Neural cell (in vitro differentiated cells): ENCODE results near the gene CAMK2G. TPM values are rescaled to one million over a fixed set of nuclear protein-coding genes. Genes with fewer than 3 reads are reported as not detected.

Experiments
- H2AFZ ChIP-seq: fragments of 200-600, 300-800 bp; sonication (generic), shearing (Covaris generic); 2 replicates; pipeline ENCODE4 v1.6.0; 2014; ENCODE audit warnings: low read depth, mild to moderate bottlenecking, antibody characterized with exemption, low read length, moderate library complexity
- H3F3A ChIP-seq: fragments of 200-600 bp; shearing (Covaris generic); 2 replicates; pipeline ENCODE4 v1.6.1; 2016; ENCODE audit warnings: mild to moderate bottlenecking, moderate library complexity, mixed read lengths, antibody characterized with exemption, low read length; ENCODE audit not compliant: insufficient read depth, poor library complexity, severe bottlenecking
- H3K27ac ChIP-seq: fragments of 200-600, 300-800 bp; sonication (generic), shearing (Covaris generic); 2 replicates; pipeline ENCODE4 v1.5.1; 2014; ENCODE audit warnings: mild to moderate bottlenecking, low read length, moderate library complexity
- H3K27me3 ChIP-seq: fragments of 300-800, 200-600 bp; sonication (generic), shearing (Covaris generic); 2 replicates; pipeline ENCODE4 v1.6.0; 2014; ENCODE audit warnings: mild to moderate bottlenecking, low read depth, low read length, moderate library complexity; ENCODE audit not compliant: insufficient read depth
- H3K36me3 ChIP-seq: fragments of 300-800, 200-600 bp; sonication (generic), shearing (Covaris generic); 2 replicates; pipeline ENCODE4 v1.5.1; 2014; ENCODE audit warnings: mild to moderate bottlenecking, antibody characterized with exemption, low read length, moderate library complexity; ENCODE audit not compliant: insufficient read depth
- H3K4me2 ChIP-seq: fragments of 300-800, 200-600 bp; sonication (generic), shearing (Covaris generic); 2 replicates; pipeline ENCODE4 v1.6.0; 2014; ENCODE audit warnings: mild to moderate bottlenecking, low read length
- H3K4me3 ChIP-seq: fragments of 300-800, 200-600 bp; sonication (generic), shearing (Covaris generic); 2 replicates; pipeline ENCODE4 v1.5.1; 2014; ENCODE audit warnings: mild to moderate bottlenecking, low read length, moderate library complexity
- H3K79me2 ChIP-seq: fragments of 200-600 bp; shearing (Covaris generic); replicated peaks from 2 replicates; pipeline ENCODE4 v1.6.0; 2014; ENCODE audit warnings: mild to moderate bottlenecking, low read length, moderate library complexity; ENCODE audit not compliant: insufficient read depth
- H3K9ac ChIP-seq: fragments of 300-800, 200-600 bp; sonication (generic), shearing (Covaris generic); 2 replicates; pipeline ENCODE4 v1.6.1; 2016; ENCODE audit warnings: mild to moderate bottlenecking, low read length, mixed read lengths
- H3K9me2 ChIP-seq: fragments of 200-600 bp; shearing (Covaris generic); 2 replicates; pipeline ENCODE4 v1.6.1; 2016; ENCODE audit warnings: mild to moderate bottlenecking, low read length, mixed read lengths; ENCODE audit not compliant: insufficient read depth
- H3K9me3 ChIP-seq: fragments of 200-600, 300-800 bp; sonication (generic), shearing (Covaris generic); 2 replicates; pipeline ENCODE4 v1.6.1; 2016; ENCODE audit warnings: mild to moderate bottlenecking, mixed run types, low read length, moderate library complexity, mixed read lengths
- H4K20me1 ChIP-seq: fragments of 200-600 bp; shearing (Covaris generic); 2 replicates; pipeline ENCODE4 v1.6.1; 2016; ENCODE audit warnings: mild to moderate bottlenecking, mixed run types; ENCODE audit not compliant: insufficient read depth
- EP300 ChIP-seq: fragments of 450-650 bp; conservative IDR thresholded peaks from 2 replicates; pipeline ENCODE4 v1.6.1; 2014; ENCODE audit warnings: antibody characterized with exemption, mild to moderate bottlenecking, moderate library complexity; ENCODE audit not compliant: poor library complexity, severe bottlenecking
- EZH2 ChIP-seq: fragments of 200-600, 300-800 bp; shearing (Covaris generic), sonication (generic); IDR thresholded peaks from 2 replicates; pipeline ENCODE4 v1.6.1; 2014; ENCODE audit warnings: antibody characterized with exemption, low read length, borderline replicate concordance, mild to moderate bottlenecking; ENCODE audit not compliant: insufficient read depth, poor library complexity, severe bottlenecking
- MXI1 ChIP-seq: fragments of 450-650 bp; conservative IDR thresholded peaks from 2 replicates; pipeline ENCODE4 v1.6.1; 2014; ENCODE audit warnings: antibody characterized with exemption, mild to moderate bottlenecking; ENCODE audit not compliant: poor library complexity, severe bottlenecking
- RAD21 ChIP-seq: fragments of 450-650 bp; conservative IDR thresholded peaks from 2 replicates; pipeline ENCODE4 v1.6.1; 2014; ENCODE audit warnings: antibody characterized with exemption, mild to moderate bottlenecking, moderate library complexity
- SMC3 ChIP-seq: fragments of 450-650 bp; conservative IDR thresholded peaks from 2 replicates; pipeline ENCODE4 v1.6.1; 2014; ENCODE audit warnings: antibody characterized with exemption, mild to moderate bottlenecking, moderate library complexity; ENCODE audit not compliant: poor library complexity
- TAF1 ChIP-seq: IDR thresholded peaks from 2 replicates; pipeline ENCODE4 v1.6.1; 2012; ENCODE audit warnings: low read depth
- polyA plus RNA-seq: library from polyadenylated mRNA; depleted of rRNA; stranded (reverse); fragments of >200 nt; gene quantifications from 2 replicates; pipeline ENCODE4 v1.2.3, GENCODE V29; 2014
- TF ChIP-seq, protein P1 (sequence below): IDR thresholded peaks from 2 replicates; pipeline ENCODE4 v1.6.1; 2012; ENCODE audit warnings: borderline replicate concordance
- TF ChIP-seq, protein P2 (sequence below): fragments of 450-650 bp; IDR thresholded peaks from 2 replicates; pipeline ENCODE4 v1.5.1; 2014; ENCODE audit warnings: antibody characterized with exemption, mild to moderate bottlenecking, moderate library complexity; ENCODE audit not compliant: poor library complexity, severe bottlenecking

The CAMK2G gene
- polyA plus RNA-seq, 1 donor from 2014 or later: 55.4 TPM

DNA sequence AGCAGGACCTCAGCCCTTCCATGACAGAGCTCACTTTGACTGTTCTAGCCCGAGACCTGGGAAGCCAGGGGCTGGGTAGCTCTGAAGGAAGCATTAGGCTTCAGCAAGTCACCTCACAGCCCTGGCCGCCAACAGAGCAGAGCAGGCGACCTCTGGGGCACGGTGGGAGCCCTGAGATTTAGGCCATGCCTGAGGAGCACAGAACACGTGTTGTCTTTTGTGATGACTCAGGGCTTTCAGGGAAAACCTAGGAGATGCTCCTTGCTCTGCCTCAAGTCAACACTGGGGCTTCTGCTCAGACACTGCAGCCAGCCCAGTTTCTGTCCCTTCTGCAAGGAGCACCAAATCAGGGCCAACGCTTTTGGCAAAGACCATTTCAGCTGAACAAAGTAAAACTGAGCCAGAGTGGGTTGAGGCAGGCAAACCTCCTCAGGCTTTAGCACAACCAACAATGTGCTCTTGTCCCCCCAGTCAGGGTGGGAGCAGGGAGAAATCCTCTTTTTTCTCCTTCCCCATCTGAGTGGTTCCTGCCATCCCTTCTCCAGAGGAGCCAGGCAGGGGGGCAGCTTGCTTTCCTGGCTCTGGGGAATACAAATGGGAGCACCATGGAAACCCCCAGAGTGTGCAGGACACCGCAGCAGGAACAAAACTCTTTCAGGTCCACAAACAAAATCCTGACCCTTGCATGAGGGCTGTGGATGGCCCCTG is 14.4 kb downstream of the CAMK2G start:
- Histone ChIP-seq H2AFZ (no peak overlapping the region), H3K27me3 (no peaks in the 10 kb centered on the region), H3K4me2 (no peak overlapping the region), H3K36me3 (no peaks in the 10 kb centered on the region), H3K4me3 (no peak overlapping the region), H3K9me2 (no peaks in the 10 kb centered on the region), H3K79me2 (no peaks in the 10 kb centered on the region), H4K20me1 (no peaks in the 10 kb centered on the region), H3K9me3 (no peaks in the 10 kb centered on the region), H3K27ac (no peak overlapping the region), H3F3A (no peaks in the 10 kb centered on the region), H3K9ac (no peak overlapping the region)
- TF ChIP-seq RAD21 (no peak), TAF1 (no peak), MXI1 (no peak), EZH2 (no peak), SMC3 (no peak)
- TF ChIP-seq, protein P1, sequence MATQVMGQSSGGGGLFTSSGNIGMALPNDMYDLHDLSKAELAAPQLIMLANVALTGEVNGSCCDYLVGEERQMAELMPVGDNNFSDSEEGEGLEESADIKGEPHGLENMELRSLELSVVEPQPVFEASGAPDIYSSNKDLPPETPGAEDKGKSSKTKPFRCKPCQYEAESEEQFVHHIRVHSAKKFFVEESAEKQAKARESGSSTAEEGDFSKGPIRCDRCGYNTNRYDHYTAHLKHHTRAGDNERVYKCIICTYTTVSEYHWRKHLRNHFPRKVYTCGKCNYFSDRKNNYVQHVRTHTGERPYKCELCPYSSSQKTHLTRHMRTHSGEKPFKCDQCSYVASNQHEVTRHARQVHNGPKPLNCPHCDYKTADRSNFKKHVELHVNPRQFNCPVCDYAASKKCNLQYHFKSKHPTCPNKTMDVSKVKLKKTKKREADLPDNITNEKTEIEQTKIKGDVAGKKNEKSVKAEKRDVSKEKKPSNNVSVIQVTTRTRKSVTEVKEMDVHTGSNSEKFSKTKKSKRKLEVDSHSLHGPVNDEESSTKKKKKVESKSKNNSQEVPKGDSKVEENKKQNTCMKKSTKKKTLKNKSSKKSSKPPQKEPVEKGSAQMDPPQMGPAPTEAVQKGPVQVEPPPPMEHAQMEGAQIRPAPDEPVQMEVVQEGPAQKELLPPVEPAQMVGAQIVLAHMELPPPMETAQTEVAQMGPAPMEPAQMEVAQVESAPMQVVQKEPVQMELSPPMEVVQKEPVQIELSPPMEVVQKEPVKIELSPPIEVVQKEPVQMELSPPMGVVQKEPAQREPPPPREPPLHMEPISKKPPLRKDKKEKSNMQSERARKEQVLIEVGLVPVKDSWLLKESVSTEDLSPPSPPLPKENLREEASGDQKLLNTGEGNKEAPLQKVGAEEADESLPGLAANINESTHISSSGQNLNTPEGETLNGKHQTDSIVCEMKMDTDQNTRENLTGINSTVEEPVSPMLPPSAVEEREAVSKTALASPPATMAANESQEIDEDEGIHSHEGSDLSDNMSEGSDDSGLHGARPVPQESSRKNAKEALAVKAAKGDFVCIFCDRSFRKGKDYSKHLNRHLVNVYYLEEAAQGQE: no peak
- TF ChIP-seq, protein P2, sequence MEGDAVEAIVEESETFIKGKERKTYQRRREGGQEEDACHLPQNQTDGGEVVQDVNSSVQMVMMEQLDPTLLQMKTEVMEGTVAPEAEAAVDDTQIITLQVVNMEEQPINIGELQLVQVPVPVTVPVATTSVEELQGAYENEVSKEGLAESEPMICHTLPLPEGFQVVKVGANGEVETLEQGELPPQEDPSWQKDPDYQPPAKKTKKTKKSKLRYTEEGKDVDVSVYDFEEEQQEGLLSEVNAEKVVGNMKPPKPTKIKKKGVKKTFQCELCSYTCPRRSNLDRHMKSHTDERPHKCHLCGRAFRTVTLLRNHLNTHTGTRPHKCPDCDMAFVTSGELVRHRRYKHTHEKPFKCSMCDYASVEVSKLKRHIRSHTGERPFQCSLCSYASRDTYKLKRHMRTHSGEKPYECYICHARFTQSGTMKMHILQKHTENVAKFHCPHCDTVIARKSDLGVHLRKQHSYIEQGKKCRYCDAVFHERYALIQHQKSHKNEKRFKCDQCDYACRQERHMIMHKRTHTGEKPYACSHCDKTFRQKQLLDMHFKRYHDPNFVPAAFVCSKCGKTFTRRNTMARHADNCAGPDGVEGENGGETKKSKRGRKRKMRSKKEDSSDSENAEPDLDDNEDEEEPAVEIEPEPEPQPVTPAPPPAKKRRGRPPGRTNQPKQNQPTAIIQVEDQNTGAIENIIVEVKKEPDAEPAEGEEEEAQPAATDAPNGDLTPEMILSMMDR: no peak

DNA sequence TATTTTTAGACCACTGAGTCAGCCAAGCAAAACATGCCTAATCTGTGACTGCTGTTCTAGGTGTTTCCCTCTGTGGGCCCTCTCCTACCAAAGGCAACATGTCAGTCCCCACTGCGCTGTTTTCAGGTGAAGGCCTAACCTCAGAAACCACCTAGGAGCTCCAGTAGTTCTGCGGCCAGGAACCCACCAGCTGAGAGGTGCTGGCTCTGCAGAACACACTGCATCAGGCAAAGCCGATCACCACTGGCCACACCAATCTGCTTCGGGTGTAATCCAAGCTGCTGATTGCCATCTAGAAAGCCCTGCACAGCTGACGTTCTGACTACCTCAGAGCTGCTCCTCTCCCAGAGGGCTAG is 14.9 kb downstream of the CAMK2G start:
- Histone ChIP-seq H3K27me3 (no peaks in the 10 kb centered on the region), H3K9ac (no peak overlapping the region), H3K4me2 (no peak overlapping the region), H3K27ac (no peak overlapping the region), H3F3A (no peaks in the 10 kb centered on the region), H4K20me1 (no peaks in the 10 kb centered on the region), H3K36me3 (no peaks in the 10 kb centered on the region), H2AFZ (no peak overlapping the region), H3K9me3 (no peaks in the 10 kb centered on the region), H3K9me2 (no peaks in the 10 kb centered on the region), H3K79me2 (no peaks in the 10 kb centered on the region), H3K4me3 (no peak overlapping the region)
- TF ChIP-seq, protein P2: no peak
- no peak for TF ChIP-seq EP300
